Measurements from ENCODE around the gene CALHM6. TPM values are rescaled to one million over a fixed set of nuclear protein-coding genes. Genes with fewer than 3 reads are reported as not detected.
A peak's percentile ranks its signal among the peaks of the same experiment; 100 is the strongest.

CALHM6 gene
- polyA plus RNA-seq, 1 experiment: 0.75 TPM

DNA sequence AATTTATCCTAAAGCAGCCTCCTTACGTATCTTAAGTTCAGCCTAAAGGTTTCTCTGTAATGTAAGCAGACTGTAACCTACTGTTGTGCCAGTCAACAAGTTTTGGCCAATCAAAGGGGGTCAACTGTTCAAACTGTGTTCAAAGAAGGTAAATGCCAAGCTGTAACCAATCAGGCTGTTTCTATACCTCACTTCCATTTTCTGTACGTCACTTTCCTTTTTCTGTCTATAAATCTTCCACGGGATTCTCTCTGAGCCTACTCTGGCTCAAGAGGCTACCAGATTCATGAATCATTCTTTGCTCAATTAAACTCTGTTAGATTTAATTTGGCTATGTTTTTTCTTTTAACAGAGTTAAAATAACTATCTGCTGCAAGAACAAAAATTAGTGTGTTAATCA is 5.1 kb upstream of the CALHM6 start:
- TF ChIP-seq, protein P1, sequence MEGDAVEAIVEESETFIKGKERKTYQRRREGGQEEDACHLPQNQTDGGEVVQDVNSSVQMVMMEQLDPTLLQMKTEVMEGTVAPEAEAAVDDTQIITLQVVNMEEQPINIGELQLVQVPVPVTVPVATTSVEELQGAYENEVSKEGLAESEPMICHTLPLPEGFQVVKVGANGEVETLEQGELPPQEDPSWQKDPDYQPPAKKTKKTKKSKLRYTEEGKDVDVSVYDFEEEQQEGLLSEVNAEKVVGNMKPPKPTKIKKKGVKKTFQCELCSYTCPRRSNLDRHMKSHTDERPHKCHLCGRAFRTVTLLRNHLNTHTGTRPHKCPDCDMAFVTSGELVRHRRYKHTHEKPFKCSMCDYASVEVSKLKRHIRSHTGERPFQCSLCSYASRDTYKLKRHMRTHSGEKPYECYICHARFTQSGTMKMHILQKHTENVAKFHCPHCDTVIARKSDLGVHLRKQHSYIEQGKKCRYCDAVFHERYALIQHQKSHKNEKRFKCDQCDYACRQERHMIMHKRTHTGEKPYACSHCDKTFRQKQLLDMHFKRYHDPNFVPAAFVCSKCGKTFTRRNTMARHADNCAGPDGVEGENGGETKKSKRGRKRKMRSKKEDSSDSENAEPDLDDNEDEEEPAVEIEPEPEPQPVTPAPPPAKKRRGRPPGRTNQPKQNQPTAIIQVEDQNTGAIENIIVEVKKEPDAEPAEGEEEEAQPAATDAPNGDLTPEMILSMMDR (IDR thresholded peaks at IDR 0.05; ENCODE audit: insufficient read depth, low read depth, low read length): no peak
- POLR2A ChIA-PET: no interaction called here

DNA sequence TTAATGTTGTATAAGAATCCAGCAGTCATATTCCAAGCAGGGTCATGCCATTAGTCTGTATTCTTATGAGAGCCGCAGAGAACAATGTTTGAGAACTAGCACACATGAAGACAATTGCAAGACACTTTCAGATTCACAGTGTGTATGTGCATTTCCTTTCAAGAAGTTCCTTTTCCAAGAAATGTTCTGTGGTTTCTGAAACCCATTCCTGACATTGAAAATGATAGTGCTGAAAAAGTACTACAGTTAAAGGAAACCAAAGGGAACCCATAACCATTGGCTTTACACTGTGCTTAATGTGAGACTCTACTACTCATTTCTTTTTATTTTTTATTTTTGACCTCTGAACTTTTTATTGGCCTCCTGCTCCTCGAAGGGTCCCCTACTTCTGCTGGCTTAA is 4.2 kb upstream of the CALHM6 start:
- ChIA-PET POLR2A (no interaction called here), CTCF (no interaction called here)

More for the DNA sequence above, 5.1 kb upstream of the CALHM6 start:
- no peaks in the 10 kb centered on the region for H3K36me3 ChIP-seq (ENCODE audit: control insufficient read depth, insufficient read depth, low read length)
- H3K27me3 ChIP-seq (ENCODE audit: control insufficient read depth, insufficient read depth, low read length): no peaks in the 10 kb centered on the region; the same call in 1 of the 2 replicates
- CTCF ChIA-PET: no interaction called here
- DNase-seq (ENCODE audit: low read depth): no peak
- no peak overlapping the region for H3K4me3 ChIP-seq (ENCODE audit: low read depth, low read length)

DNA sequence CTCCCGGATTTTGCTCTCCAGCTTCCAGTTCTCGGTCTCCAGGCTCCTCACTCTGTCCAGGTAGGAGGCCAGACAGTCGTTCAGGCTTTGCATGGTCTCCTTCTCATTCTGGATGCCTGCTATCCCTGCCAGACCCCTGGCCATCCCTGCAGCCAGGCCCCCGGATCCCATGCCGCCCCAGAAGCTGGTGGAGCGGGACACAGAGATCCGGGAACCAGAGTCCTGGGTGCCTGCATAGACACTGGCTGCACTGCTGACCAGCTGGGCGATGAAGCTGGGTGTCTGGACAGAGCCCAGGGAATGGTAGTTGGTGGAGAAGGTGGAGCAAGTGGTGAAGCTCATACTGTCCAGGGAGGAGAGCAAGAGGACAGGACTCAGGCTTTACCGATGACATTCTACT is 2.9 kb upstream of the CALHM6 start:
- TF ChIP-seq, protein P1 (IDR thresholded peaks at IDR 0.05; ENCODE audit: insufficient read depth, low read depth, low read length): no peak
- POLR2A ChIA-PET: no interaction called here
- DNase-seq (ENCODE audit: low read depth): no peak
- Histone ChIP-seq H3K4me3 (ENCODE audit: low read depth, low read length) (no peak overlapping the region), H3K36me3 (ENCODE audit: control insufficient read depth, insufficient read depth, low read length) (no peaks in the 10 kb centered on the region), H3K27me3 (ENCODE audit: control insufficient read depth, insufficient read depth, low read length) (no peaks in the 10 kb centered on the region; the same call in none of the 2 replicates)
- CTCF ChIA-PET: interaction anchor here (0.7 to 1.6 kb wide), 2 partner anchors 11 to 72 kb away, joined by 3 to 5 read pairs; no protein-coding TSS in a partner anchor

More for the DNA sequence above, 4.2 kb upstream of the CALHM6 start:
- TF ChIP-seq, protein P1 (IDR thresholded peaks at IDR 0.05; ENCODE audit: insufficient read depth, low read depth, low read length): no peak
- Histone ChIP-seq H3K27me3 (ENCODE audit: control insufficient read depth, insufficient read depth, low read length) (no peaks in the 10 kb centered on the region; the same call in none of the 2 replicates), H3K36me3 (ENCODE audit: control insufficient read depth, insufficient read depth, low read length) (no peaks in the 10 kb centered on the region), H3K4me3 (ENCODE audit: low read depth, low read length) (no peak overlapping the region)
- DNase-seq (ENCODE audit: low read depth): no peak

DNA sequence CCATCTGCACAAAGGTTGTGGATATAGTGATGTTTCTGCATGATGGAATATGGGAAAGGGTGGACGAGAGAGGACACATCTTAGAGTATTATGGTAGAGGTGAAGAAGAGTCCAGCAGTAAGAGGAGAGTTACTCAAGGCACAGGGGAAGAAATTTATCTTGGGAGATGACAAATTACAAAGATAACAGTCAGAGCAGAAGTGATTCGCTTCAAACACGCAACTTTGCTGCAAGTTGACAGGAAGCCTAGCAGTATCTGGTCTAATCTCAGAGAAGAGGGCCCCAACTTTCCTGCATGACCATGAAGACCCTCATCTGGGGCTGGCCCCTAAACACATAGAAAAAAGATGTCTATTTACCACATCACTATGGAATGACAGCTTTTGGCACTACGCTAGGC is 1.2 kb upstream of the CALHM6 start:
- CTCF ChIA-PET: no interaction called here
- no peaks in the 10 kb centered on the region; the same call in none of the 2 replicates for H3K27me3 ChIP-seq (ENCODE audit: control insufficient read depth, insufficient read depth, low read length)
- TF ChIP-seq, protein P1 (IDR thresholded peaks at IDR 0.05; ENCODE audit: insufficient read depth, low read depth, low read length): no peak
- DNase-seq (ENCODE audit: low read depth): no peak
- no peak overlapping the region for H3K4me3 ChIP-seq (ENCODE audit: low read depth, low read length)
- POLR2A ChIA-PET: no interaction called here
- H3K36me3 ChIP-seq (ENCODE audit: control insufficient read depth, insufficient read depth, low read length): no peaks in the 10 kb centered on the region

DNA sequence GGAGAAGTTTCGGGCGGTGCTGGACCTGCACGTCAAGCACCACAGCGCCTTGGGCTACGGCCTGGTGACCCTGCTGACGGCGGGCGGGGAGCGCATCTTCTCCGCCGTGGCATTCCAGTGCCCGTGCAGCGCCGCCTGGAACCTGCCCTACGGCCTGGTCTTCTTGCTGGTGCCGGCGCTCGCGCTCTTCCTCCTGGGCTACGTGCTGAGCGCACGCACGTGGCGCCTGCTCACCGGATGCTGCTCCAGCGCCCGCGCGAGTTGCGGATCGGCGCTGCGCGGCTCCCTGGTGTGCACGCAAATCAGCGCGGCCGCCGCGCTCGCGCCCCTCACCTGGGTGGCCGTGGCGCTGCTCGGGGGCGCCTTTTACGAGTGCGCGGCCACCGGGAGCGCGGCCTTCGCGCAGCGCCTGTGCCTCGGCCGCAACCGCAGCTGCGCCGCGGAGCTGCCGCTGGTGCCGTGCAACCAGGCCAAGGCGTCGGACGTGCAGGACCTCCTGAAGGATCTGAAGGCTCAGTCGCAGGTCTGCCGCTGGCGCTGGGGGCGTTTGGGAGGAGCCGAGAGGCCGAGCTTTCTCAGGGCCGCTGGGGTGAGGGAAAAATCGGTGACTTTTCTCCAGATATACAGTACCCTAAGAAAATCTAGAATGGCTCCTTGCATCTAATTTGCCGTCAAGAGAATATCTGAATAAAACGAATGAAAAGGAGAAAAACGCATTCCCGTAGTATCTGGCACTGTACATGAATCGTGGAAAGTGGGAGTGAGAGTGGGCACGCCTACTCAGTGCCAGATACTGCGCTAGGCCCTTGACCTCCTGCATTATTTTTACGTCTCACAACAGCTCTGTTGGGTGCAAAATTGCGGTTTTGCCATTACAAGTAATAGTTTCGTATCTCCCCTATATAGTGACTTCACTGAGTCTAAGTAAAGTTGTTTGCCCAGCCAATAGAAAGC is 1.0 kb downstream of the CALHM6 start:
- Histone ChIP-seq H3K27me3 (ENCODE audit: control insufficient read depth, insufficient read depth, low read length) (no peaks in the 10 kb centered on the region; the same call in none of the 2 replicates), H3K4me3 (ENCODE audit: low read depth, low read length) (peak overlapping the region; percentile 38), H3K36me3 (ENCODE audit: control insufficient read depth, insufficient read depth, low read length) (no peaks in the 10 kb centered on the region)
- TF ChIP-seq, protein P1 (IDR thresholded peaks at IDR 0.05; ENCODE audit: insufficient read depth, low read depth, low read length): 0 out of 2 replicates have a peak, but pooled peaks have one; percentile 6
- DNase-seq (ENCODE audit: low read depth): no peak
- ChIA-PET POLR2A (no interaction called here), CTCF (interaction anchor here (1.0 kb wide), 2 partner anchors 9 to 174 kb away, joined by 3 to 6 read pairs; no protein-coding TSS in a partner anchor)

Data from BJ (cell line).